ENCODE data around the gene ATP2C1. TPM values are rescaled to one million over a fixed set of nuclear protein-coding genes. Genes with fewer than 3 reads are reported as not detected.

The ATP2C1 gene
- total RNA-seq, 1 experiment from 2014 or later = 34.0 TPM

DNA sequence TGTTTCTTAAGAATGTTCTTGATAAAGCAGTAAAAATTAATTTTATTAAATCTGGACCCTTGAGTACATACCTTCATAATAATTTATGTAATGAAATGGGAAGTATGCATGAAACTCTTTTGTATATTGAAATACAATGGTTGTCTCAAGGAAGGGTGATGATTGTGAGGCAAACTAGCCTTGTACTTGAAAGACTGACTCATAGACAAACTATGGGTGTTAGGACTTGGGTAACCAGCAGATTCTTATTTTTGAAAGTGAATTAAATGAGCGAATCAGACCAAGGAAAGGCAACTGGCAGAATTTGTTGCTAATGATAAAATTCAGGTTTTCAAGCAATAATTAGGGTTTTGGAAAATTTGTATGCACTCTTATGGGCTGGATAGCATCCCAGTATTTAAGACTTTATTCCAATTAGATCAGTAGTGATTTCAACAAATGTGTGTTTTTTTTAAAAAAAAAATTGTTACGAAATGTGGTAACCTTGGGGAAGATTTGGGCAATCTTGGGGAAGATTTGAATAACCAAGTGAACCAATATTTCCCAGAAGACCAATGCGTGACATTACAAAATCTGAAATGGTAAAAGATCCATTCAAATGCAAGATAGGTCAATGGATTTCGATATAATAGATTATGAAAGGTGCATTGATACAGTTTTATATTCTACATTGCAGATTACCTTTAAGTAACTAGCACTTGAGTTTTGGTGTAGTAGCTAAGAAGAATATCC is 42.0 kb downstream of the ATP2C1 start:
- H3K9me2 ChIP-seq (replicated peaks; ENCODE audit: low read length) = no peaks in the 10 kb centered on the region
- H3K4me2 ChIP-seq (ENCODE audit: low read length) = no peak overlapping the region
- no peaks in the 10 kb centered on the region; the same call in 1 of the 2 replicates for H3K36me3 ChIP-seq (ENCODE audit: low read depth, low read length)
- ATAC-seq (no peak), DNase-seq (peak; percentile 6)
- no peaks in the 10 kb centered on the region for H3F3A ChIP-seq (ENCODE audit: low read length, unreplicated experiment)
- no peaks in the 10 kb centered on the region for H3K79me2 ChIP-seq (ENCODE audit: low read length)
- no peak overlapping the region for H3K27ac ChIP-seq (ENCODE audit: low read length)
- 0 out of 2 replicates have a peak, but pooled peaks cover 3% of the 10 kb centered on the region for H3K4me1 ChIP-seq (ENCODE audit: insufficient read depth, low read length)
- no peak overlapping the region for H3K4me3 ChIP-seq (ENCODE audit: low read length)
- no peaks in the 10 kb centered on the region for H4K20me1 ChIP-seq (ENCODE audit: low read length)
- CTCF ChIA-PET = no interaction called here
- H3K9me3 ChIP-seq (ENCODE audit: low read length) = no peaks in the 10 kb centered on the region
- POLR2A ChIA-PET (ENCODE audit: unreplicated experiment) = no interaction called here
- TF ChIP-seq EZH2phosphoT487 (IDR thresholded peaks at IDR 0.05; ENCODE audit: borderline replicate concordance, low read length) (no peak), EZH2 (IDR thresholded peaks at IDR 0.05; ENCODE audit: low read length, unreplicated experiment) (no peak)
- TF ChIP-seq, protein P1, sequence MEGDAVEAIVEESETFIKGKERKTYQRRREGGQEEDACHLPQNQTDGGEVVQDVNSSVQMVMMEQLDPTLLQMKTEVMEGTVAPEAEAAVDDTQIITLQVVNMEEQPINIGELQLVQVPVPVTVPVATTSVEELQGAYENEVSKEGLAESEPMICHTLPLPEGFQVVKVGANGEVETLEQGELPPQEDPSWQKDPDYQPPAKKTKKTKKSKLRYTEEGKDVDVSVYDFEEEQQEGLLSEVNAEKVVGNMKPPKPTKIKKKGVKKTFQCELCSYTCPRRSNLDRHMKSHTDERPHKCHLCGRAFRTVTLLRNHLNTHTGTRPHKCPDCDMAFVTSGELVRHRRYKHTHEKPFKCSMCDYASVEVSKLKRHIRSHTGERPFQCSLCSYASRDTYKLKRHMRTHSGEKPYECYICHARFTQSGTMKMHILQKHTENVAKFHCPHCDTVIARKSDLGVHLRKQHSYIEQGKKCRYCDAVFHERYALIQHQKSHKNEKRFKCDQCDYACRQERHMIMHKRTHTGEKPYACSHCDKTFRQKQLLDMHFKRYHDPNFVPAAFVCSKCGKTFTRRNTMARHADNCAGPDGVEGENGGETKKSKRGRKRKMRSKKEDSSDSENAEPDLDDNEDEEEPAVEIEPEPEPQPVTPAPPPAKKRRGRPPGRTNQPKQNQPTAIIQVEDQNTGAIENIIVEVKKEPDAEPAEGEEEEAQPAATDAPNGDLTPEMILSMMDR (conservative IDR thresholded peaks at IDR 0.05; ENCODE audit: low read depth, low read length) = no peak
- no TSS peak for BruUV-seq (replicated peaks)
- H3K27me3 ChIP-seq (ENCODE audit: low read length) = no peaks in the 10 kb centered on the region
- intact Hi-C loops (cut with micrococcal nuclease) = no loop called here
- no peak overlapping the region for H3K9ac ChIP-seq (ENCODE audit: low read length)
- no peak overlapping the region for H2AFZ ChIP-seq (ENCODE audit: low read length)

DNA sequence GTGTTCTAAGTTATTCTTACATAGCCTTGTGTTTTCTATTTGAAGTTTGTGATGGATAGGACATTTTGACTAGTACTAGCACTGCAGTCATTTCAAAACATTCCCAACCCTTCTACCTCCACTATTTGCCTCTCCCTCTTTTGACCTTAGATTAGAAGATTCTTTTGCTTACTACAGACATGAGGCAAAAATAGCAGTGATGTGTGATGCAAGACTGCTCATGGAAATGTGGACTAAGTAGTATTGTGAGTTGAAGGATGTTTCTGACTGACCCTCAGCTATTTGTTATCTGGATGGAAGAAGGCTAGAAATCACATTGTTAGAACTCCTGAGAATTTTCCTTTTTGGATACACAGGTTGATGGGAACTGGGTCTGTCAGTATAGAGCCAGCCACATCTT is 45.9 kb downstream of the ATP2C1 start:
- Histone ChIP-seq H3K4me2 (ENCODE audit: low read length) (no peak overlapping the region), H3F3A (ENCODE audit: low read length, unreplicated experiment) (peaks cover 5% of the 10 kb centered on the region), H3K79me2 (ENCODE audit: low read length) (no peaks in the 10 kb centered on the region), H3K27me3 (ENCODE audit: low read length) (no peaks in the 10 kb centered on the region), H3K36me3 (ENCODE audit: low read depth, low read length) (peaks cover 9% of the 10 kb centered on the region), H3K9me3 (ENCODE audit: low read length) (no peaks in the 10 kb centered on the region), H2AFZ (ENCODE audit: low read length) (no peak overlapping the region), H3K4me1 (ENCODE audit: insufficient read depth, low read length) (peaks cover 19% of the 10 kb centered on the region), H4K20me1 (ENCODE audit: low read length) (no peaks in the 10 kb centered on the region), H3K27ac (ENCODE audit: low read length) (no peak overlapping the region), H3K4me3 (ENCODE audit: low read length) (no peak overlapping the region), H3K9ac (ENCODE audit: low read length) (no peak overlapping the region), H3K9me2 (replicated peaks; ENCODE audit: low read length) (no peaks in the 10 kb centered on the region)
- ChIA-PET CTCF (no interaction called here), POLR2A (ENCODE audit: unreplicated experiment) (no interaction called here)
- ATAC-seq (no peak), DNase-seq (no peak)
- BruUV-seq (replicated peaks) = no TSS peak
- intact Hi-C loops (cut with micrococcal nuclease) = loop anchor here (5.0 kb wide), 1 partner anchor 32 kb away; no protein-coding TSS in a partner anchor
- TF ChIP-seq, protein P1 (conservative IDR thresholded peaks at IDR 0.05; ENCODE audit: low read depth, low read length) = no peak
- no peak for TF ChIP-seq EZH2phosphoT487 (IDR thresholded peaks at IDR 0.05; ENCODE audit: borderline replicate concordance, low read length)
- no peak for TF ChIP-seq EZH2 (IDR thresholded peaks at IDR 0.05; ENCODE audit: low read length, unreplicated experiment)

DNA sequence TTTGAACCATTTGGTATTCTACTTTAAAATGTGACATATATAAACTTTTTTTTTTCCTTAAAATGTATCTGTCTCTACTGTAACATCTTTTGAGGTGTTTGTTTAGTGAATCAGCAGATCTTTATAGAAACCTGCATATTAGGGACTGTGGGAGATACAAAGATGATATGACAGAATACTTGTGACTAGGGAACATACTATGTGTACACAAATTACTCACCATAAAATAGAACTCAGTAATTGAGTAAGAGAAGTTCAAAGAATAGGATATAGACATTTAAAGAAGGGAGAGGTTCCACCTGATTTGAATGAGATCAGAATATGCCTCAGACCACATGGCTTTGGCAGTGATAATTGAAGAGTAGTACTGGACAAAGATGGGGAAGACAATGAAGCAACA is 47.9 kb downstream of the ATP2C1 start:
- Histone ChIP-seq H3K9ac (ENCODE audit: low read length) (peak overlapping the region; percentile 43), H3K4me3 (ENCODE audit: low read length) (no peak overlapping the region), H3K27me3 (ENCODE audit: low read length) (no peaks in the 10 kb centered on the region), H2AFZ (ENCODE audit: low read length) (no peak overlapping the region), H3K4me2 (ENCODE audit: low read length) (peak overlapping the region; percentile 55), H3K4me1 (ENCODE audit: insufficient read depth, low read length) (peaks cover 16% of the 10 kb centered on the region), H3K9me2 (replicated peaks; ENCODE audit: low read length) (no peaks in the 10 kb centered on the region), H3K27ac (ENCODE audit: low read length) (peak overlapping the region; percentile 94), H4K20me1 (ENCODE audit: low read length) (no peaks in the 10 kb centered on the region), H3K9me3 (ENCODE audit: low read length) (no peaks in the 10 kb centered on the region), H3K79me2 (ENCODE audit: low read length) (no peaks in the 10 kb centered on the region), H3F3A (ENCODE audit: low read length, unreplicated experiment) (peaks cover 5% of the 10 kb centered on the region), H3K36me3 (ENCODE audit: low read depth, low read length) (peaks cover 18% of the 10 kb centered on the region; the same call in 1 of the 2 replicates)
- peak; percentile 78 for DNase-seq
- BruUV-seq (replicated peaks) = no TSS peak
- ChIA-PET POLR2A (ENCODE audit: unreplicated experiment) (no interaction called here), CTCF (no interaction called here)
- ATAC-seq = peak; percentile 98
- TF ChIP-seq EZH2phosphoT487 (IDR thresholded peaks at IDR 0.05; ENCODE audit: borderline replicate concordance, low read length) (no peak), EZH2 (IDR thresholded peaks at IDR 0.05; ENCODE audit: low read length, unreplicated experiment) (no peak)
- TF ChIP-seq, protein P1 (conservative IDR thresholded peaks at IDR 0.05; ENCODE audit: low read depth, low read length) = no peak
- intact Hi-C loops (cut with micrococcal nuclease) = loop anchor here (5.0 kb wide), 1 partner anchor 34 kb away; no protein-coding TSS in a partner anchor

Measured in PC-3 (cell line).